ENCODE data around the gene ESRP2. TPM values are rescaled to one million over a fixed set of nuclear protein-coding genes. Genes with fewer than 3 reads are reported as not detected.

The ESRP2 gene
- total and polyA plus RNA-seq, 9 donors = 0.09 to 6.4 (median 0.74) TPM

GRCh38 chr16:68275611-68276191 lies 39.8 kb upstream of the ESRP2 start:
- H3K36me3 ChIP-seq (ENCODE audit: control insufficient read depth, insufficient read depth, low read length) = peaks cover 18% of the 10 kb centered on the region
- H3K4me1 ChIP-seq (ENCODE audit: control insufficient read depth, insufficient read depth, low read length) = no peaks in the 10 kb centered on the region
- no peaks in the 10 kb centered on the region for H3K27me3 ChIP-seq (ENCODE audit: control insufficient read depth, insufficient read depth, low read length)
- H3K4me3 ChIP-seq (ENCODE audit: low read length) = no peak overlapping the region
- 64% methylated on average over 2 of the region's 4 CpGs for WGBS (ENCODE audit: insufficient coverage)
- H3K27ac ChIP-seq (ENCODE audit: low read length) = no peak overlapping the region
- no peak for DNase-seq
- H3K9me3 ChIP-seq (replicated peaks; ENCODE audit: control insufficient read depth, low read depth, low read length) = no peaks in the 10 kb centered on the region

- H3K4me1 ChIP-seq (ENCODE audit: control insufficient read depth, insufficient read depth, low read length) = no peaks in the 10 kb centered on the region
- no peak for DNase-seq
- H3K4me3 ChIP-seq (ENCODE audit: low read length) = no peak overlapping the region
- no peak overlapping the region for H3K27ac ChIP-seq (ENCODE audit: low read length)
- no peaks in the 10 kb centered on the region for H3K27me3 ChIP-seq (ENCODE audit: control insufficient read depth, insufficient read depth, low read length)
- peaks cover 18% of the 10 kb centered on the region for H3K36me3 ChIP-seq (ENCODE audit: control insufficient read depth, insufficient read depth, low read length)
- 88% methylated on average over 3 of the region's 4 CpGs for WGBS (ENCODE audit: insufficient coverage)
- H3K9me3 ChIP-seq (replicated peaks; ENCODE audit: control insufficient read depth, low read depth, low read length) = no peaks in the 10 kb centered on the region
These were observed 38.5 kb upstream of the ESRP2 start for GRCh38 chr16:68274441-68274840.

- no peak for DNase-seq
- Histone ChIP-seq H3K4me1 (ENCODE audit: control insufficient read depth, insufficient read depth, low read length) (no peaks in the 10 kb centered on the region), H3K4me3 (ENCODE audit: low read length) (no peak overlapping the region), H3K27ac (ENCODE audit: low read length) (no peak overlapping the region), H3K9me3 (replicated peaks; ENCODE audit: control insufficient read depth, low read depth, low read length) (no peaks in the 10 kb centered on the region), H3K36me3 (ENCODE audit: control insufficient read depth, insufficient read depth, low read length) (peaks cover 18% of the 10 kb centered on the region), H3K27me3 (ENCODE audit: control insufficient read depth, insufficient read depth, low read length) (no peaks in the 10 kb centered on the region)
- WGBS (ENCODE audit: insufficient coverage) = no CpG with 5 or more reads among the region's 8 CpGs
These were observed 38.0 kb upstream of the ESRP2 start for GRCh38 chr16:68273896-68274295.

- H3K4me1 ChIP-seq (ENCODE audit: control insufficient read depth, insufficient read depth, low read length) = no peaks in the 10 kb centered on the region
- DNase-seq = no peak
- peaks cover 18% of the 10 kb centered on the region for H3K36me3 ChIP-seq (ENCODE audit: control insufficient read depth, insufficient read depth, low read length)
- H3K27ac ChIP-seq (ENCODE audit: low read length) = no peak overlapping the region
- no peaks in the 10 kb centered on the region for H3K9me3 ChIP-seq (replicated peaks; ENCODE audit: control insufficient read depth, low read depth, low read length)
- no peak overlapping the region for H3K4me3 ChIP-seq (ENCODE audit: low read length)
- 90% methylated on average over 2 of the region's 5 CpGs for WGBS (ENCODE audit: insufficient coverage)
- no peaks in the 10 kb centered on the region for H3K27me3 ChIP-seq (ENCODE audit: control insufficient read depth, insufficient read depth, low read length)
These were observed 37.5 kb upstream of the ESRP2 start for GRCh38 chr16:68273459-68273858.

- 100% methylated on average over 1 of the region's 4 CpGs for WGBS (ENCODE audit: insufficient coverage)
- no peak overlapping the region for H3K27ac ChIP-seq (ENCODE audit: low read length)
- DNase-seq = no peak
- peaks cover 3% of the 10 kb centered on the region for H3K4me1 ChIP-seq (ENCODE audit: control insufficient read depth, insufficient read depth, low read length)
- H3K36me3 ChIP-seq (ENCODE audit: control insufficient read depth, insufficient read depth, low read length) = peaks cover 18% of the 10 kb centered on the region
- H3K9me3 ChIP-seq (replicated peaks; ENCODE audit: control insufficient read depth, low read depth, low read length) = no peaks in the 10 kb centered on the region
- H3K4me3 ChIP-seq (ENCODE audit: low read length) = no peak overlapping the region
- no peaks in the 10 kb centered on the region for H3K27me3 ChIP-seq (ENCODE audit: control insufficient read depth, insufficient read depth, low read length)
These were observed 36.7 kb upstream of the ESRP2 start for GRCh38 chr16:68272507-68273209.

- H3K4me3 ChIP-seq (ENCODE audit: low read length) = no peak overlapping the region
- H3K9me3 ChIP-seq (replicated peaks; ENCODE audit: control insufficient read depth, low read depth, low read length) = no peaks in the 10 kb centered on the region
- no CpG with 5 or more reads among the region's 1 CpG for WGBS (ENCODE audit: insufficient coverage)
- H3K27me3 ChIP-seq (ENCODE audit: control insufficient read depth, insufficient read depth, low read length) = no peaks in the 10 kb centered on the region
- DNase-seq = no peak
- H3K4me1 ChIP-seq (ENCODE audit: control insufficient read depth, insufficient read depth, low read length) = peaks cover 5% of the 10 kb centered on the region
- peaks cover 18% of the 10 kb centered on the region for H3K36me3 ChIP-seq (ENCODE audit: control insufficient read depth, insufficient read depth, low read length)
- H3K27ac ChIP-seq (ENCODE audit: low read length) = no peak overlapping the region
These were observed 34.4 kb upstream of the ESRP2 start for GRCh38 chr16:68270353-68270752.

GRCh38 chr16:68269793-68270192 lies 33.9 kb upstream of the ESRP2 start:
- Histone ChIP-seq H3K36me3 (ENCODE audit: control insufficient read depth, insufficient read depth, low read length) (peaks cover 16% of the 10 kb centered on the region), H3K4me1 (ENCODE audit: control insufficient read depth, insufficient read depth, low read length) (peaks cover 9% of the 10 kb centered on the region), H3K27ac (ENCODE audit: low read length) (no peak overlapping the region), H3K9me3 (replicated peaks; ENCODE audit: control insufficient read depth, low read depth, low read length) (no peaks in the 10 kb centered on the region), H3K4me3 (ENCODE audit: low read length) (no peak overlapping the region), H3K27me3 (ENCODE audit: control insufficient read depth, insufficient read depth, low read length) (no peaks in the 10 kb centered on the region)
- 100% methylated on average over 1 of the region's 4 CpGs for WGBS (ENCODE audit: insufficient coverage)
- DNase-seq = no peak

- H3K27me3 ChIP-seq (ENCODE audit: control insufficient read depth, insufficient read depth, low read length) = no peaks in the 10 kb centered on the region
- no peaks in the 10 kb centered on the region for H3K9me3 ChIP-seq (replicated peaks; ENCODE audit: control insufficient read depth, low read depth, low read length)
- no peak overlapping the region for H3K4me3 ChIP-seq (ENCODE audit: low read length)
- peaks cover 17% of the 10 kb centered on the region for H3K4me1 ChIP-seq (ENCODE audit: control insufficient read depth, insufficient read depth, low read length)
- no peaks in the 10 kb centered on the region for H3K36me3 ChIP-seq (ENCODE audit: control insufficient read depth, insufficient read depth, low read length)
- 20% methylated on average over 1 of the region's 6 CpGs for WGBS (ENCODE audit: insufficient coverage)
- no peak overlapping the region for H3K27ac ChIP-seq (ENCODE audit: low read length)
- DNase-seq = no peak
These were observed 31.9 kb upstream of the ESRP2 start for GRCh38 chr16:68267612-68268405.

GRCh38 chr16:68265078-68265920 lies 29.4 kb upstream of the ESRP2 start:
- peaks cover 17% of the 10 kb centered on the region for H3K4me1 ChIP-seq (ENCODE audit: control insufficient read depth, insufficient read depth, low read length)
- H3K4me3 ChIP-seq (ENCODE audit: low read length) = peak overlapping the region; percentile 82
- 4% methylated on average over 18 of the region's 23 CpGs for WGBS (ENCODE audit: insufficient coverage)

More at GRCh38 chr16:68265078-68265920, 29.4 kb upstream of the ESRP2 start:
- peak; percentile 66 for DNase-seq
- no peaks in the 10 kb centered on the region for H3K27me3 ChIP-seq (ENCODE audit: control insufficient read depth, insufficient read depth, low read length)
- H3K27ac ChIP-seq (ENCODE audit: low read length) = peak overlapping the region; percentile 92
- H3K9me3 ChIP-seq (replicated peaks; ENCODE audit: control insufficient read depth, low read depth, low read length) = no peaks in the 10 kb centered on the region
- peaks cover 6% of the 10 kb centered on the region for H3K36me3 ChIP-seq (ENCODE audit: control insufficient read depth, insufficient read depth, low read length)

Data from muscle of leg (tissue), 11 donors.